ENCODE results near the gene THOC5. TPM values are rescaled to one million over a fixed set of nuclear protein-coding genes. Genes with fewer than 3 reads are reported as not detected.

The THOC5 gene
- total RNA-seq, 1 experiment from 2014 or later: 74.6 TPM

DNA sequence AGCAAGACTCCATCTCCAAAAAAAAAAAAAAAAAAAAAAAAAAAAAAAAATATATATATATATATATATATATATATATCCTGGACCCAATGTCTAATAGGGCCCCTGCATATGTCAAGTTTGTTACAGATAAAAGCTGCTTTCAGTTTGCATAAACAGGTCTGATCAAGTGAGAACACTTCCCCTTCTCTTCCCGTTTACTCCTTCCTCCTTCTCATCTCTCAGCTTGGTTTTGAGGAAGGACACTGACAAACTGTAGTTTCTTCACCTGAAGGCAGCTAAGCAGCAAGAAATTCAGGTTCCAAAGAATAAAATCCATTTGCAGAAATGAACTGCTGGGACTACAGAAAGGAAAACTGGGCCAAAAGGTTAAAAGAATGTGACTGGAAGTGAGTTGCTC, 11.7 kb downstream of the THOC5 start:
- CTCF ChIA-PET: interaction anchor here (1.2 kb wide), 1 partner anchor 12 kb away, joined by 5 read pairs; the partner anchor contains the start of gene THOC5
- Mint-ChIP-seq H3K4me1 (ENCODE audit: low read depth, unreplicated experiment) (no peaks in the 10 kb centered on the region), H3K4me3 (ENCODE audit: unreplicated experiment) (no peak overlapping the region), H3K9me3 (ENCODE audit: unreplicated experiment) (no peaks in the 10 kb centered on the region), H3K27ac (ENCODE audit: unreplicated experiment) (no peak overlapping the region), H3K36me3 (ENCODE audit: insufficient read depth, unreplicated experiment) (peaks cover 78% of the 10 kb centered on the region), H3K27me3 (ENCODE audit: insufficient read depth, unreplicated experiment) (no peaks in the 10 kb centered on the region)
- TF ChIP-seq, protein P1, sequence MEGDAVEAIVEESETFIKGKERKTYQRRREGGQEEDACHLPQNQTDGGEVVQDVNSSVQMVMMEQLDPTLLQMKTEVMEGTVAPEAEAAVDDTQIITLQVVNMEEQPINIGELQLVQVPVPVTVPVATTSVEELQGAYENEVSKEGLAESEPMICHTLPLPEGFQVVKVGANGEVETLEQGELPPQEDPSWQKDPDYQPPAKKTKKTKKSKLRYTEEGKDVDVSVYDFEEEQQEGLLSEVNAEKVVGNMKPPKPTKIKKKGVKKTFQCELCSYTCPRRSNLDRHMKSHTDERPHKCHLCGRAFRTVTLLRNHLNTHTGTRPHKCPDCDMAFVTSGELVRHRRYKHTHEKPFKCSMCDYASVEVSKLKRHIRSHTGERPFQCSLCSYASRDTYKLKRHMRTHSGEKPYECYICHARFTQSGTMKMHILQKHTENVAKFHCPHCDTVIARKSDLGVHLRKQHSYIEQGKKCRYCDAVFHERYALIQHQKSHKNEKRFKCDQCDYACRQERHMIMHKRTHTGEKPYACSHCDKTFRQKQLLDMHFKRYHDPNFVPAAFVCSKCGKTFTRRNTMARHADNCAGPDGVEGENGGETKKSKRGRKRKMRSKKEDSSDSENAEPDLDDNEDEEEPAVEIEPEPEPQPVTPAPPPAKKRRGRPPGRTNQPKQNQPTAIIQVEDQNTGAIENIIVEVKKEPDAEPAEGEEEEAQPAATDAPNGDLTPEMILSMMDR (IDR thresholded peaks at IDR 0.05; ENCODE audit: insufficient read depth in 1 of 2, low read depth in 1 of 2, low read length in 1 of 2, severe bottlenecking in 1 of 2, unreplicated experiment in 1 of 2): no peak
- H3K4me3 ChIP-seq (ENCODE audit: low read depth, low read length): no peak overlapping the region
- no peaks in the 10 kb centered on the region for H3K27me3 ChIP-seq (replicated peaks; ENCODE audit: control insufficient read depth, insufficient read depth, low read length)
- no TSS peak for BruUV-seq (replicated peaks)
- H3K9me3 ChIP-seq: no peaks in the 10 kb centered on the region
- POLR2A ChIA-PET: interaction anchor here (0.6 kb wide), 1 partner anchor 147 kb away, joined by 3 read pairs; no protein-coding TSS in a partner anchor
- DNase-seq: no peak
- intact Hi-C loops (cut with micrococcal nuclease; ENCODE audit: unreplicated experiment): no loop called here
- H3K36me3 ChIP-seq (ENCODE audit: control insufficient read depth, insufficient read depth, low read length): no peaks in the 10 kb centered on the region; the same call in 1 of the 2 replicates
- no peaks in the 10 kb centered on the region for H3K4me1 ChIP-seq

DNA sequence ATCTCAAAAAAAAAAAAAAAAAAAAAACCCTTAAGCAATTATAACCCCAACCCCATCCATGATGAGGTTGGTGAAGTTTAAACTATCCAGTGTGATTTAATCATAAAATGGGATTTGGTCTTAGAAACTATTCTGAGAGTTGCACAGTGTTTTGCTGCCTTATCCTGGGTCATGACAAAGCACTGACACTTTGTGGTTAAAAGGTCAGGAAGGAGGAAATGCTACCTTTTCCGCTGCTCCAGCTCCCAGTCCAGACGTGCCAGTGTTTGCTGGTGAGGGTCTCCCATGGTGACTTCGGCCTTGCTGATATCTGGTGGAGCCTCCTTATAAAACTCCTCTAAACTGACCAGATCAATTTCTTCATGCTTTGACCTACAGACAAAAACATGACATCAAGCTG, 14.5 kb downstream of the THOC5 start:
- no peaks in the 10 kb centered on the region for H3K9me3 ChIP-seq
- Mint-ChIP-seq H3K36me3 (ENCODE audit: insufficient read depth, unreplicated experiment) (peaks cover 77% of the 10 kb centered on the region), H3K4me1 (ENCODE audit: low read depth, unreplicated experiment) (no peaks in the 10 kb centered on the region), H3K27me3 (ENCODE audit: insufficient read depth, unreplicated experiment) (no peaks in the 10 kb centered on the region), H3K9me3 (ENCODE audit: unreplicated experiment) (no peaks in the 10 kb centered on the region), H3K4me3 (ENCODE audit: unreplicated experiment) (no peak overlapping the region), H3K27ac (ENCODE audit: unreplicated experiment) (no peak overlapping the region)
- TF ChIP-seq, protein P1 (IDR thresholded peaks at IDR 0.05; ENCODE audit: insufficient read depth in 1 of 2, low read depth in 1 of 2, low read length in 1 of 2, severe bottlenecking in 1 of 2, unreplicated experiment in 1 of 2): no peak
- intact Hi-C loops (cut with micrococcal nuclease; ENCODE audit: unreplicated experiment): no loop called here
- no TSS peak for BruUV-seq (replicated peaks)
- no peaks in the 10 kb centered on the region; the same call in 1 of the 2 replicates for H3K36me3 ChIP-seq (ENCODE audit: control insufficient read depth, insufficient read depth, low read length)
- POLR2A ChIA-PET: interaction anchor here (1.1 kb wide), 1 partner anchor 14 kb away, joined by 3 read pairs; no protein-coding TSS in a partner anchor
- no peaks in the 10 kb centered on the region for H3K4me1 ChIP-seq
- CTCF ChIA-PET: interaction anchor here (0.7 kb wide), 1 partner anchor 32 kb away, joined by 5 read pairs; no protein-coding TSS in a partner anchor
- H3K4me3 ChIP-seq (ENCODE audit: low read depth, low read length): no peak overlapping the region
- no peaks in the 10 kb centered on the region for H3K27me3 ChIP-seq (replicated peaks; ENCODE audit: control insufficient read depth, insufficient read depth, low read length)
- DNase-seq: no peak

DNA sequence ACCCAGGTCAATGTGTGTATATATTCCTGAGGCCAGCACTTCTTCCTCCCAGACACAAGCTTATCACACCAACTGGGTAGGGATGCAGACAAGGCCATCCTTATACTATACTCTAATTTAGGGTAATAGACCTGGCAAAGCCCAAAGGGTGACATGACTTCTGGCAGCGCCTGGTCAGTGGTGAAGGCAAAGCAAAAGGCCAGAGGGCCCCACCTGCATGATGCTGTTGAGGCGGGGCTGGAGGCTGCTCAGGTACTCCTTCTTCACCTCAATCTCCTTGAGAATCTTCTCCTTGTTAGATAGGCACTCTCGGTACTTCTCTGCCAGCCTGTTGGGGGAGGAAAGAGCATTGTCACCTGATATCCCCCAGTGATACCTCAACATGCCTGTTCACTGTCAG, 17.1 kb downstream of the THOC5 start:
- peaks cover 83% of the 10 kb centered on the region for H3K36me3 Mint-ChIP-seq (ENCODE audit: insufficient read depth, unreplicated experiment)
- POLR2A ChIA-PET: no interaction called here
- H3K9me3 Mint-ChIP-seq (ENCODE audit: unreplicated experiment): no peaks in the 10 kb centered on the region
- DNase-seq: no peak
- Histone ChIP-seq H3K9me3 (no peaks in the 10 kb centered on the region), H3K27me3 (replicated peaks; ENCODE audit: control insufficient read depth, insufficient read depth, low read length) (no peaks in the 10 kb centered on the region), H3K4me3 (ENCODE audit: low read depth, low read length) (no peak overlapping the region), H3K4me1 (no peaks in the 10 kb centered on the region), H3K36me3 (ENCODE audit: control insufficient read depth, insufficient read depth, low read length) (peaks cover 1% of the 10 kb centered on the region)
- CTCF ChIA-PET: interaction anchor here (0.5 kb wide), 1 partner anchor 45 kb away, joined by 3 read pairs; no protein-coding TSS in a partner anchor
- H3K4me1 Mint-ChIP-seq (ENCODE audit: low read depth, unreplicated experiment): no peaks in the 10 kb centered on the region
- no peak overlapping the region for H3K27ac Mint-ChIP-seq (ENCODE audit: unreplicated experiment)
- no peak overlapping the region for H3K4me3 Mint-ChIP-seq (ENCODE audit: unreplicated experiment)
- BruUV-seq (replicated peaks): no TSS peak
- intact Hi-C loops (cut with micrococcal nuclease; ENCODE audit: unreplicated experiment): no loop called here
- TF ChIP-seq, protein P1 (IDR thresholded peaks at IDR 0.05; ENCODE audit: insufficient read depth in 1 of 2, low read depth in 1 of 2, low read length in 1 of 2, severe bottlenecking in 1 of 2, unreplicated experiment in 1 of 2): no peak
- no peaks in the 10 kb centered on the region for H3K27me3 Mint-ChIP-seq (ENCODE audit: insufficient read depth, unreplicated experiment)
